HG02885 (cell line): ENCODE data around the gene TRIM17.

Experiments used
- ATAC-seq: cut with Tn5 transposase; IDR thresholded peaks from one replicate; pipeline ENCODE4 v1.9.1; 2021; ENCODE audit warnings: mild to moderate bottlenecking; ENCODE audit not compliant: unreplicated experiment, poor library complexity

The TRIM17 gene

DNA sequence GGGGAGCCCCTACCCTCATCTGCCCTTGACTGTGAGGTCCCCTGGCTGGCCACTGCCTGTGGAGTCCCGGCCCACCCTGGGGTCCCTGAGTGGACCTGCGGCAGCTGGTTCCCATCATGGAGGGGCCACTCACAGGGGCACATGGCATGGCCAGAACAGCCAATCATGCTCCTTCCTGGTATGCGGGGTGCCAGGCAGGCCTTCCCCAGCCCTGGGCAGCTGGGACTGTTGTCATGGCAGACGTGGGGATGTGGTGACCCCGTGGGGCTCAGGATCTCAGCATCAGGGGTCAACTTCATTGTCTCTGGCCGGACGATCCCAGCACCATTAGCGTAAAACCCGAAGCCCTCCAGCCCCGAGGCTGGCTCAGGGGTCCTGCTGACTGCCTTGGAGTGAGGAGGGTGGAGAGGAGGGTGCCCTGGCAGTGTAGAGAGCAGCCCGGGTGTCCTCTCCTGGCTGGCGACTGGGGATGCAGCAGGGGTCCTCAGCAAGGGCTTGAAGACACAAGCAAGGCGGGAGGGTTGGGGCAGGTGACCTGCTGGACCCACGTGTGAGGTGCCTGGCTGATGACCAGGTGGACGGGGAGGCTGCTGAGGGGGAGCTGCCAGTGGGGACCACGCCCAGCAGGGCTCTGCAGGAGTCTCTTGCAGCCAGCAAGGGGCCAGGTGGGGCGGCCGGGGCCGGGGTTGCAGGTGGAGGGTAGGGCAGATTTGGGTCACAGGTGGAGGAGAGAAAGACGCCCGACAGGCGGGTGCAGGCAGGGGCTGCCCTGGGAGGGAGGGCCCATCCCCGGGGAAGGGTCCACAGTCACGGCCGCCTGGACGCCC is 55.1 kb downstream of the TRIM17 start:
- ATAC-seq, result no peak

DNA sequence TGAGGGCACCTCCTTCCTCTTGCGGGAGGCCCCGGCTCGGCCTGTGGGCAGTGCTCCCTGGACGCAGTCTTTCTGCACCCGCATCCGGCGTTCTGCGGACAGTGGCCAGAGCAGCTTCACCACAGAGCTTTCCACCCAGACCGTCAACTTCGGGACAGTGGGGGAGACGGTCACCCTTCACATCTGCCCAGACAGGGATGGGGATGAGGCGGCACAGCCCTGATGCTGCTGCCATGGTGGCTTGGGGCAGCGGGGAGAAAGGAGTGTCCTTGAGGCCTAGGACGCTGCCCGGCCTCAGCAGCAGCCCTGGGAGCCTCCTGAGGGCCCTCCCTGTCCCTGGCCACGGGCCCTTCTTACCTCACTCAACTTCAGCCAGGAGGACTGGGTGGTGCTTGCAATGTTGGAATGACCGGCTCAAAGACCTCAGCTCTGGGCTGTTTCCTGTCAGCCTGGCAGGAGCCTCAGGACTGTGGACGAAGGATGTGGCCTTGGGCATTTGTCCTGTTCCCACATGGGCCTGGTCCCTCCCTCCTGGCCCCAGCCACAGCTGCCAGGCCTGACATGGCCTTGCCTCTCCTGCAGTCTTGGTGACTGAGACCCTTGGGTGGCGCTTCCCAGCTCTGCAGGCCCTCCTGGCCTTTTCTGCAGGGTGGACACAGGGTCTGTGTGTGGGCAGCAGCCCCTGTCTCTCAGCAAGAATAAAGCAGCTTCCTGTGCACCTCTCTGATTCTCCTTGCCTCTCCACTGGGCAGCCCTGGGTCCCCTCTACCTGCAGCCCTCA is 55.9 kb downstream of the TRIM17 start:
- ATAC-seq, result no peak

- no peak for ATAC-seq
Measured at GRCh38 chr1:228359613-228360532, 56.8 kb downstream of the TRIM17 start.

- no peak for ATAC-seq
Measured at GRCh38 chr1:228358764-228359612, 57.7 kb downstream of the TRIM17 start.

DNA sequence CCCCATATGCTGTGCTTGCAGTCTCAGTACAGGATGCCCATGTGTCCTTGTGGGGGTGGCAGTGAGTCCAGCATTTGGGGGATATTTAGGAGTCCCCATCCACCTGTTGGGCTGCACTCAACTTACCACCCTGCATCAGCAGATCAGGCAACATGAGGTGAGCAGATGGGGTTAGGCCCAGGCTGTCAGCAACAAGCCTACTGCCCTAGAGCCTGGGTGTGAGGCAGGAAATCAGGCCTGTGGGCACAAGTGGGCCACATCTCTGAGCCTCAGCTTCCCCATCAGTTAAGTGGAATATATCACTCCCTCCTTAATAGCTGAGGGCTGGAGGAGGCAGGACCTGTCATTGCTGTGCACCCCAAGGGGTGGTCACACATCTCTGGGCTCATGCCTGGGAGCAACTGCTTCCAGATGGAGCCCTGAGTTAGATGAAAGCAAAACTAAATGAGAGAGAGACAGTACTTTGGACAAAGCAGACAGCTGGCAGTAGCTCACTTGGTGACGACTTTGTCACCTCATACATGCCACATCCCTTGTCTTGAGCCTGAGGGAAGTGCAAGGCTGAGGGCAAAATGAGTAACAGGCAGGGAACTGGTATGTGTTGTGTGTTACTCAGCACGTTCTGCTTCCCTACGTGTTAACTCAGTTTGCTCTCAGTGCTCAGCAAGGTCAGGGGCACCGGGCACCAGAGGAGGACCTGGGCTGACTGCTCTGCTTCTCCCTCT is 58.5 kb downstream of the TRIM17 start:
- ATAC-seq, result no peak
